Lung (tissue), 12 donors: Measurements from ENCODE around the gene VAT1L. TPM values are rescaled to one million over a fixed set of nuclear protein-coding genes. Genes with fewer than 3 reads are reported as not detected.

Experiments
- ATAC-seq: fragments of 200-7000 bp; cut with Tn5 transposase; one replicate; pipeline ENCODE4 v1.9.1; 2020; ENCODE audit warnings: moderate number of reproducible peaks; ENCODE audit not compliant: insufficient read depth, low FRiP score
- DNase-seq, 3 donors: peaks; one replicate each; pipeline ENCODE4 v3.0.0-alpha.2; 2013 to 2017
- H3K27ac ChIP-seq, 2 donors: one replicate each; pipeline ENCODE4 v1.5.1; 2013; ENCODE audit warnings: mild to moderate bottlenecking in 2 of 2, moderate library complexity in 2 of 2, control low read depth in 1 of 2, inconsistent platforms in 1 of 2, low read depth in 1 of 2, low read length in 1 of 2
- H3K27me3 ChIP-seq, 3 donors: one replicate each; pipeline ENCODE4 v1.5.1; 2013; ENCODE audit warnings: low read length in 2 of 3; ENCODE audit not compliant: control insufficient read depth in 3 of 3, insufficient read depth in 3 of 3
- H3K36me3 ChIP-seq, 4 donors: one replicate each; pipeline ENCODE4 v1.5.1; 2013; ENCODE audit warnings: low read length in 4 of 4, mild to moderate bottlenecking in 1 of 4, moderate library complexity in 1 of 4; ENCODE audit not compliant: control insufficient read depth in 4 of 4, insufficient read depth in 4 of 4
- H3K4me1 ChIP-seq, 5 donors: one replicate each; pipeline ENCODE4 v1.5.1; 2013; ENCODE audit warnings: low read length in 5 of 5, mild to moderate bottlenecking in 2 of 5, moderate library complexity in 1 of 5; ENCODE audit not compliant: control insufficient read depth in 5 of 5, insufficient read depth in 5 of 5
- H3K4me3 ChIP-seq: one replicate; pipeline ENCODE4 v1.5.1; 2013; ENCODE audit warnings: mild to moderate bottlenecking, control low read depth, moderate library complexity
- H3K9ac ChIP-seq, 2 donors: one replicate each; pipeline ENCODE4 v1.5.1; 2013; ENCODE audit warnings: low read length in 2 of 2, control low read depth in 1 of 2; ENCODE audit not compliant: insufficient read depth in 1 of 2
- H3K9me3 ChIP-seq, 4 donors: one replicate each; pipeline ENCODE4 v1.5.1; 2013; ENCODE audit warnings: low read length in 3 of 4, mild to moderate bottlenecking in 1 of 4, moderate library complexity in 1 of 4; ENCODE audit not compliant: control insufficient read depth in 4 of 4, insufficient read depth in 3 of 4
- CTCF ChIP-seq: IDR thresholded peaks from 2 replicates; pipeline ENCODE4 v1.5.1; 2012; ENCODE audit warnings: mild to moderate bottlenecking; ENCODE audit errors: control extremely low read depth, extremely low read depth
- WGBS, 2 donors: extraction: QIAGEN DNeasy Blood & Tissue Kit; methylation state at CpG; one replicate each; pipeline ENCODE4 v1.1.7; 2013; 5-methylcytosine and 5-hydroxymethylcytosine counted together
- polyA plus RNA-seq, 2 donors: library from polyadenylated mRNA; stranded (reverse); fragments of 200-250 nt; gene quantifications; one replicate each; pipeline ENCODE4 v1.2.1, GENCODE V29; 2013
- total RNA-seq, 2 donors: library from RNA; depleted of rRNA in 1 of 2; stranded (reverse); fragments of >200 nt in 1 of 2; gene quantifications; one replicate each; pipeline ENCODE4 v1.2.1, GENCODE V29; 2014 to 2021
- donor health status: control.
- donor health status: control.
- donor health status: Bipolar disorder and iron deficiency.
- donor health status: healthy.
- donor health status: DM: yes; HTN: yes; CAD: no.

The VAT1L gene
- total and polyA plus RNA-seq, 4 donors, result 0.14 to 3.3 (median 0.26) TPM

- Histone ChIP-seq H3K9ac (no peak overlapping the region), H3K9me3 (no peaks in the 10 kb centered on the region), H3K4me1 (peaks cover 0 to 19% (median 9%) of the 10 kb centered on the region in 5 donors), H3K4me3 (no peak overlapping the region), H3K36me3 (no peaks in the 10 kb centered on the region), H3K27ac (no peak overlapping the region), H3K27me3 (no peaks in the 10 kb centered on the region)
- 56 to 64% methylated on average over 13 of the region's 13 CpGs for WGBS, 2 donors
- ATAC-seq (peak; percentile 27), DNase-seq (peak; percentile 55 to 76 (median 72))
- no peak for TF ChIP-seq CTCF
These were observed 81.8 kb downstream of the VAT1L start for GRCh38 chr16:77869997-77870813.

- TF ChIP-seq CTCF, result no peak
- Histone ChIP-seq H3K27me3 (no peaks in the 10 kb centered on the region), H3K9me3 (no peaks in the 10 kb centered on the region), H3K9ac (no peak overlapping the region), H3K36me3 (no peaks in the 10 kb centered on the region), H3K4me1 (peaks cover 0 to 19% (median 9%) of the 10 kb centered on the region in 5 donors), H3K27ac (no peak overlapping the region), H3K4me3 (no peak overlapping the region)
- no peak for ATAC-seq
- WGBS, 2 donors, result 95% methylated on average over 1 of the region's 1 CpG
- no peak for DNase-seq
These were observed 83.6 kb downstream of the VAT1L start for GRCh38 chr16:77871932-77872331.

GRCh38 chr16:77873066-77873465 lies 84.7 kb downstream of the VAT1L start:
- no peak for ATAC-seq

More at GRCh38 chr16:77873066-77873465, 84.7 kb downstream of the VAT1L start:
- Histone ChIP-seq H3K36me3 (no peaks in the 10 kb centered on the region), H3K4me1 (peaks cover 0 to 19% (median 9%) of the 10 kb centered on the region in 5 donors), H3K9ac (no peak overlapping the region), H3K4me3 (no peak overlapping the region), H3K27me3 (no peaks in the 10 kb centered on the region), H3K27ac (no peak overlapping the region), H3K9me3 (no peaks in the 10 kb centered on the region)
- WGBS, 2 donors, result 77 to 85% methylated on average over 3 of the region's 3 CpGs
- TF ChIP-seq CTCF, result no peak
- peak in 2 of 3 donors; percentile 45 to 56 for DNase-seq
